Uterus (tissue), 4 donors: ENCODE data around the gene IRS2. TPM values are rescaled to one million over a fixed set of nuclear protein-coding genes. Genes with fewer than 3 reads are reported as not detected.

Experiments
- DNase-seq, 2 donors: peaks; one replicate each; pipeline ENCODE4 v3.0.0-alpha.2; 2019 to 2020
- H3K27ac ChIP-seq, 2 donors: fragments of 200-600 bp; sonication (generic); 1 replicate in 1 of 2; 2 replicates in 1 of 2; pipeline ENCODE4 v1.5.1; 2016 to 2018
- H3K27me3 ChIP-seq, 2 donors: fragments of 200-600 bp; sonication (generic); one replicate each; pipeline ENCODE4 v1.5.1; 2018 to 2019; ENCODE audit warnings: control low read depth in 1 of 2
- H3K36me3 ChIP-seq, 2 donors: fragments of 200-600 bp; sonication (generic); one replicate each; pipeline ENCODE4 v1.5.1; 2019; ENCODE audit warnings: control low read depth in 1 of 2
- H3K4me1 ChIP-seq, 2 donors: fragments of 200-600 bp; sonication (generic); one replicate each; pipeline ENCODE4 v1.5.1; 2018 to 2019; ENCODE audit warnings: control low read depth in 1 of 2
- H3K4me3 ChIP-seq, 2 donors: fragments of 200-600 bp; sonication (generic); 1 replicate in 1 of 2; 2 replicates in 1 of 2; pipeline ENCODE4 v1.5.1; 2018 to 2019; ENCODE audit warnings: mild to moderate bottlenecking in 1 of 2
- H3K9me3 ChIP-seq, 2 donors: fragments of 200-600 bp; sonication (generic); one replicate each; pipeline ENCODE4 v1.5.1; 2019; ENCODE audit warnings: control low read depth in 1 of 2
- POLR2A ChIP-seq, 2 donors: fragments of 450-650 bp; IDR thresholded peaks; one replicate each; pipeline ENCODE4 v1.6.1; 2016; ENCODE audit warnings: antibody characterized with exemption in 2 of 2, mild to moderate bottlenecking in 1 of 2, moderate library complexity in 1 of 2
- intact Hi-C: fragments of 100-400 bp; cut with DNase I; formaldehyde crosslinking; loops from one replicate; pipeline ENCODE4 v1.15.1; 2023; ENCODE audit warnings: low total_unique reads
- total RNA-seq, 4 donors: library from RNA; depleted of rRNA in 3 of 4; stranded (reverse); fragments of >200 nt in 3 of 4; gene quantifications; one replicate each; pipeline versions ENCODE4 v1.1.0 to v1.2.4, GENCODE V29; 2014 to 2023
- TF ChIP-seq, protein P1 (sequence below), 4 experiments: fragments of 200-600 bp in 2 of 4; fragments of 450-650 bp in 2 of 4; sonication (generic) in 2 of 4; IDR thresholded peaks; one replicate each; pipeline ENCODE4 v1.5.1; 2016 to 2019; ENCODE audit warnings: antibody characterized with exemption in 4 of 4, mild to moderate bottlenecking in 2 of 4, moderate library complexity in 1 of 4
- donor health status: DM: yes; HTN: yes; CAD: no.

The IRS2 gene
- total RNA-seq, 4 donors from 2014 or later, result 6.5 to 20.3 (median 11.7) TPM

GRCh38 chr13:109730812-109731335 is 55.5 kb downstream of the IRS2 start:
- TF ChIP-seq POLR2A (IDR thresholded peaks at IDR 0.05), result no peak
- TF ChIP-seq, protein P1, sequence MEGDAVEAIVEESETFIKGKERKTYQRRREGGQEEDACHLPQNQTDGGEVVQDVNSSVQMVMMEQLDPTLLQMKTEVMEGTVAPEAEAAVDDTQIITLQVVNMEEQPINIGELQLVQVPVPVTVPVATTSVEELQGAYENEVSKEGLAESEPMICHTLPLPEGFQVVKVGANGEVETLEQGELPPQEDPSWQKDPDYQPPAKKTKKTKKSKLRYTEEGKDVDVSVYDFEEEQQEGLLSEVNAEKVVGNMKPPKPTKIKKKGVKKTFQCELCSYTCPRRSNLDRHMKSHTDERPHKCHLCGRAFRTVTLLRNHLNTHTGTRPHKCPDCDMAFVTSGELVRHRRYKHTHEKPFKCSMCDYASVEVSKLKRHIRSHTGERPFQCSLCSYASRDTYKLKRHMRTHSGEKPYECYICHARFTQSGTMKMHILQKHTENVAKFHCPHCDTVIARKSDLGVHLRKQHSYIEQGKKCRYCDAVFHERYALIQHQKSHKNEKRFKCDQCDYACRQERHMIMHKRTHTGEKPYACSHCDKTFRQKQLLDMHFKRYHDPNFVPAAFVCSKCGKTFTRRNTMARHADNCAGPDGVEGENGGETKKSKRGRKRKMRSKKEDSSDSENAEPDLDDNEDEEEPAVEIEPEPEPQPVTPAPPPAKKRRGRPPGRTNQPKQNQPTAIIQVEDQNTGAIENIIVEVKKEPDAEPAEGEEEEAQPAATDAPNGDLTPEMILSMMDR (IDR thresholded peaks at IDR 0.05), result no peak
- intact Hi-C loops, result no loop called here
- no peaks in the 10 kb centered on the region for H3K36me3 ChIP-seq
- no peak overlapping the region for H3K27ac ChIP-seq
- H3K4me3 ChIP-seq, result no peak overlapping the region
- no peaks in the 10 kb centered on the region for H3K27me3 ChIP-seq
- DNase-seq, result no peak
- no peaks in the 10 kb centered on the region for H3K9me3 ChIP-seq
- no peaks in the 10 kb centered on the region for H3K4me1 ChIP-seq

DNA sequence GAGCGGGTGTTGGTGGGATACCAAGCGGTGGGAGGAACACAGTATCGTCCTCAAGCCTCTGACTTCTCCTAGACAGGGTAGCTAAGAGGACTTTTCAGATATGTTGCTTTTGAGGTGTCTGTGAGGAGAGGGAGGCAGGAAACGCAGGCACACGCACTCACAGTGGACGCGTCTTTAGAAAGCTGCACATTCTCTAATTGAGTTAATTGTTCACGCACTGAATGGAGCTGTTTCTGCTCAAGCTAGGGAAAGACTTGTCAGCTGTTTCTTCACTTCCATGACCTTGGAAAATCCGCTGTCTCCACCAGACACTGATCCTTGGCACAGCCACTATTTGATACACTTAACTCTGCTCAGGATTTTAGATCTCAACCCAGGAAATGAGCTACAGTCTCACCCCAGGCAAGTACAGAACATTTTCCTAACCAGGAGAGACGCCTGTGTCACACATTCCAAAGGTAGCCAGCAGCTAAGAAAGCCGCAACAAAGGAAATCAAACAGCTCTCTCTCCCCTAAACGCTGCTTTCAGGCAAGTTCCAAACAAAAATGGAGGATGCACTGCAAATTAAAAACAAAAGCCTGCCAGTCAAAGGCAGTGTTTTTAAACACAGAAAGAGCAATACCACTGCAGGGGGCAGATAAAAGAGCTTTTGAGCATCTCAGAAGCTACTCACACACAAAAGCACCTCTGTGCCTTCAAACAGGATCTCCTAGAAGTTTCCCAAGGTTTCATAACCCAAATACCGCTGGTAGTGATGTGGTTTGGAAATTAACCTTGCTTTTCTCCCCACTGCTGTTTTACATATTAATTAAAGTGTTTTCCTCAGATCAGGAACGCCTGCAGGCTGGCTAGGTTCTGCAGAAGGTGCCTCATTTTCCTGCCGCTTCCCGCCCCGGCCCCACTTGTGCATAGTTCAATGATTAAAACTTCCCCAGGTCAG is 57.3 kb downstream of the IRS2 start:
- Histone ChIP-seq H3K4me3 (no peak overlapping the region), H3K9me3 (no peaks in the 10 kb centered on the region), H3K27me3 (no peaks in the 10 kb centered on the region), H3K4me1 (no peaks in the 10 kb centered on the region), H3K27ac (no peak overlapping the region), H3K36me3 (no peaks in the 10 kb centered on the region)
- no peak for TF ChIP-seq POLR2A (IDR thresholded peaks at IDR 0.05)
- TF ChIP-seq, protein P1 (IDR thresholded peaks at IDR 0.05), result no peak
- intact Hi-C loops, result no loop called here
- no peak for DNase-seq

- no peak overlapping the region for H3K27ac ChIP-seq
- H3K4me1 ChIP-seq, result no peaks in the 10 kb centered on the region
- intact Hi-C loops, result no loop called here
- no peak overlapping the region for H3K4me3 ChIP-seq
- no peaks in the 10 kb centered on the region for H3K9me3 ChIP-seq
- TF ChIP-seq POLR2A (IDR thresholded peaks at IDR 0.05), result no peak
- TF ChIP-seq, protein P1 (IDR thresholded peaks at IDR 0.05), result no peak
- no peak for DNase-seq
- H3K27me3 ChIP-seq, result no peaks in the 10 kb centered on the region
- no peaks in the 10 kb centered on the region for H3K36me3 ChIP-seq
Measured at GRCh38 chr13:109728061-109728460, 58.3 kb downstream of the IRS2 start.

DNA sequence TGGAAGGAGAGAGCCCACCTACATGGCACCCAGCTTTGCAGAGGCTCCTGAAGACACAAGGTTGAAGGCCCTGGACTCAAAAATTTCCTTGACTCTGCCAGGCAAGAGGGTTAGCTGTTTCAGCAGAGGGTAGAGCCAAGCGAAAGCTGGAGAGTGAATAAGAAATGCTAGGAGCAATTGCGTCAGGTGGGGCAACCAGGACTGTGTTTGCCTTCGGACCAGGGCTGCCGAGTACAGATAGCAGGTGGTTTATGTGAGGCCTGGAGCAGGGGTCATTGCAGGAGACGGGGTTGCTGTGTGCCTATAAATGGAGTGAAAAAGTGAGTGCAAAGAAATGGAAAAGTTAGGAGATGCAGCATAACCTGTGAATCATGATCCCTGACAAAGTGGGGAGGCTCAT is 59.1 kb downstream of the IRS2 start:
- H3K4me1 ChIP-seq, result no peaks in the 10 kb centered on the region
- no peak for TF ChIP-seq POLR2A (IDR thresholded peaks at IDR 0.05)
- TF ChIP-seq, protein P1 (IDR thresholded peaks at IDR 0.05), result no peak
- H3K9me3 ChIP-seq, result no peaks in the 10 kb centered on the region
- no peak for DNase-seq
- intact Hi-C loops, result no loop called here
- no peak overlapping the region for H3K27ac ChIP-seq
- no peak overlapping the region for H3K4me3 ChIP-seq
- no peaks in the 10 kb centered on the region for H3K27me3 ChIP-seq
- no peaks in the 10 kb centered on the region for H3K36me3 ChIP-seq

GRCh38 chr13:109725995-109726637 is 60.3 kb downstream of the IRS2 start:
- TF ChIP-seq POLR2A (IDR thresholded peaks at IDR 0.05), result no peak
- TF ChIP-seq, protein P1 (IDR thresholded peaks at IDR 0.05), result no peak
- Histone ChIP-seq H3K4me3 (no peak overlapping the region), H3K9me3 (no peaks in the 10 kb centered on the region), H3K27me3 (no peaks in the 10 kb centered on the region), H3K36me3 (no peaks in the 10 kb centered on the region), H3K27ac (no peak overlapping the region), H3K4me1 (no peaks in the 10 kb centered on the region)
- intact Hi-C loops, result no loop called here
- no peak for DNase-seq
